AG09309 (cell line): Measurements from ENCODE around the gene DLG2.
"Not testable (repeated sequence)": the region's sequence is repeated elsewhere in the genome, so short reads cannot be mapped to it uniquely, and the experiment has no call there.

ENCODE experiments used
- DNase-seq: peaks from one replicate; pipeline ENCODE4 v3.0.0-alpha.2; 2010; ENCODE audit warnings: low read depth
- H3K4me3 ChIP-seq: 2 replicates; pipeline ENCODE4 v1.5.1; 2011; ENCODE audit warnings: mild to moderate bottlenecking, low read depth, low read length, moderate library complexity; ENCODE audit not compliant: control insufficient read depth
- CTCF ChIP-seq: IDR thresholded peaks from 2 replicates; pipeline ENCODE4 v1.5.1; 2011; ENCODE audit warnings: mild to moderate bottlenecking, low read depth, low read length, inconsistent platforms; ENCODE audit not compliant: insufficient read depth, control insufficient read depth; ENCODE audit errors: missing control alignments

The DLG2 gene

GRCh38 chr11:85021058-85021457, 606.1 kb downstream of the DLG2 start:
- DNase-seq: no peak
- no peak for TF ChIP-seq CTCF
- H3K4me3 ChIP-seq: no peak overlapping the region

GRCh38 chr11:84993386-84993785, 633.8 kb downstream of the DLG2 start:
- no peak for DNase-seq
- H3K4me3 ChIP-seq: no peak overlapping the region
- peak; percentile 61 for TF ChIP-seq CTCF

- no peak for DNase-seq
- H3K4me3 ChIP-seq: no peak overlapping the region
- TF ChIP-seq CTCF: no peak
Measured at GRCh38 chr11:84990141-84990540, 637.0 kb downstream of the DLG2 start.

GRCh38 chr11:84987686-84988187, 639.4 kb downstream of the DLG2 start:
- not testable (repeated sequence) for H3K4me3 ChIP-seq, DNase-seq

GRCh38 chr11:84981301-84981700, 645.8 kb downstream of the DLG2 start:
- H3K4me3 ChIP-seq: no peak overlapping the region
- DNase-seq: no peak
- no peak for TF ChIP-seq CTCF

GRCh38 chr11:84969103-84969502, 658.0 kb downstream of the DLG2 start:
- no peak overlapping the region for H3K4me3 ChIP-seq
- no peak for TF ChIP-seq CTCF
- DNase-seq: no peak

- no peak for TF ChIP-seq CTCF
- no peak for DNase-seq
Measured at GRCh38 chr11:84965484-84965883, 661.7 kb downstream of the DLG2 start.

More at GRCh38 chr11:84965484-84965883, 661.7 kb downstream of the DLG2 start:
- H3K4me3 ChIP-seq: no peak overlapping the region
